ENCODE data around the gene CCDC107. TPM values are rescaled to one million over a fixed set of nuclear protein-coding genes. Genes with fewer than 3 reads are reported as not detected.

The CCDC107 gene
- total and polyA plus RNA-seq, 12 donors = 37.9 to 210 (median 46.9) TPM

DNA sequence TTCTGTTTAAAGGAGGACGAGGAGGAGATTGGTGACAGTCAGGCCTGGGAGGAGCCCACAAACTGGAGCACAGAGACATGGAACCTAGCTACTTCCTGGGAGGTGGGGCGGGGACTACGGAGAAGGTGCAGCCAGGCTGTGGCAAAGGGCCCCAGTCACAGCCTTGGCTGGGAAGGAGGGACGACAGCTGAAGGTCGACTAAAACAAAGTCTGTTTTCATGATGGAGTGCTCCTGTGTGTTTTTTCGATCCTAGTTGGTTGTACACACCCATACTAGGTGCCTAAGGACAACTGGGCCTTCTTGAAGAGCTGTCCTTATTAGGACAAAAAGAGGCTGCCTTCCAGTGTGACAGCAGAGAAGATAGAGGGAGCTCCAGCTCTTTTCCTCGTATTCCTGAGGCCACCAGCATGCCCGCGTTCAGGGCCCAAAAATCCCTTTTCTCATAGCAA, 2.9 kb downstream of the CCDC107 start:
- TF ChIP-seq, protein P1, sequence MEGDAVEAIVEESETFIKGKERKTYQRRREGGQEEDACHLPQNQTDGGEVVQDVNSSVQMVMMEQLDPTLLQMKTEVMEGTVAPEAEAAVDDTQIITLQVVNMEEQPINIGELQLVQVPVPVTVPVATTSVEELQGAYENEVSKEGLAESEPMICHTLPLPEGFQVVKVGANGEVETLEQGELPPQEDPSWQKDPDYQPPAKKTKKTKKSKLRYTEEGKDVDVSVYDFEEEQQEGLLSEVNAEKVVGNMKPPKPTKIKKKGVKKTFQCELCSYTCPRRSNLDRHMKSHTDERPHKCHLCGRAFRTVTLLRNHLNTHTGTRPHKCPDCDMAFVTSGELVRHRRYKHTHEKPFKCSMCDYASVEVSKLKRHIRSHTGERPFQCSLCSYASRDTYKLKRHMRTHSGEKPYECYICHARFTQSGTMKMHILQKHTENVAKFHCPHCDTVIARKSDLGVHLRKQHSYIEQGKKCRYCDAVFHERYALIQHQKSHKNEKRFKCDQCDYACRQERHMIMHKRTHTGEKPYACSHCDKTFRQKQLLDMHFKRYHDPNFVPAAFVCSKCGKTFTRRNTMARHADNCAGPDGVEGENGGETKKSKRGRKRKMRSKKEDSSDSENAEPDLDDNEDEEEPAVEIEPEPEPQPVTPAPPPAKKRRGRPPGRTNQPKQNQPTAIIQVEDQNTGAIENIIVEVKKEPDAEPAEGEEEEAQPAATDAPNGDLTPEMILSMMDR (IDR thresholded peaks at IDR 0.05) = peak; percentile 15 to 77 (median 48)
- ATAC-seq (no peak), DNase-seq (no peak)
- peak overlapping the region; percentile 32 to 99 (median 98) for H3K27ac ChIP-seq
- H3K27me3 ChIP-seq = no peaks in the 10 kb centered on the region
- peaks cover 0 to 29% (median 9%) of the 10 kb centered on the region in 9 donors for H3K36me3 ChIP-seq
- peaks cover 0 to 71% (median 47%) of the 10 kb centered on the region in 9 donors for H3K4me1 ChIP-seq
- no peak overlapping the region for H3K4me3 ChIP-seq
- WGBS, 2 donors = 48 to 55% methylated on average over 9 of the region's 9 CpGs
- no peaks in the 10 kb centered on the region for H3K9me3 ChIP-seq
- intact Hi-C loops (cut with DNase I) = loop anchor here in 5 of 10 donors (5.0 to 10.0 kb wide), 3 partner anchors 36 to 66 kb away; no protein-coding TSS in a partner anchor

DNA sequence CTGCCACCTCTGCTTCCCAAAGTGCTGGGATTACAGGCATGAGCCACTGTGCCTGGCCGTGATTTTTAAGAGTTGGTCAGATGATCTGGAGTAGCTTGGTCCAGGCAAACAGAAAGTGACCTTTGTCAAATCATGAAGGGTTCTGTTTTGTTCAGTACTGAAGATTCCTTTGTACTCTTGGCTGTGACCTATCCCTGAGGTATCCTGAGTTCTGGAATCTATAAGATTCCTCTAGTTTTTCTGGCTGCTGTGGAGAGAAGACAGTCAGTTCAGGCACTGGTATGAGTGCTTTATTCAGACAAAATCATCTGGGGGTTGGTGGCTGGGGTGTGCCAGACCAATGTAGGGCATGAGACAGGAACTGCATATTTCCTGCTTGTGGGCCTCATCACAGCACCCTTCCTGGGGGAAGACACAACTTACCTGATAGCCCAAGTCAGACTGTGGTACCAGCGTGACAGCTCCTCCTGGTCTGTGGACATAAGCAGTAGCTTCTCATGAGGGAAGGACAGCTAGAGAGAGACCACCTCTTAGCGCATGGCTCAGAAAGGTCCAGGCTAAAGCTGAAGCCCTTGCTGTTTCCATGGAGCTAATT, 3.8 kb downstream of the CCDC107 start:
- Histone ChIP-seq H3K36me3 (peaks cover 0 to 29% (median 9%) of the 10 kb centered on the region in 9 donors), H3K27ac (peak overlapping the region; percentile 24 to 99 (median 98)), H3K4me3 (no peak overlapping the region), H3K9me3 (no peaks in the 10 kb centered on the region), H3K27me3 (no peaks in the 10 kb centered on the region), H3K4me1 (peaks cover 0 to 68% (median 51%) of the 10 kb centered on the region in 9 donors)
- 71 to 74% methylated on average over 3 of the region's 3 CpGs for WGBS, 2 donors
- ATAC-seq (no peak), DNase-seq (no peak)
- TF ChIP-seq, protein P1 (IDR thresholded peaks at IDR 0.05) = no peak
- intact Hi-C loops (cut with DNase I) = loop anchor here in 6 of 10 donors (2.0 to 10.0 kb wide), 4 partner anchors 35 to 67 kb away; no protein-coding TSS in a partner anchor

DNA sequence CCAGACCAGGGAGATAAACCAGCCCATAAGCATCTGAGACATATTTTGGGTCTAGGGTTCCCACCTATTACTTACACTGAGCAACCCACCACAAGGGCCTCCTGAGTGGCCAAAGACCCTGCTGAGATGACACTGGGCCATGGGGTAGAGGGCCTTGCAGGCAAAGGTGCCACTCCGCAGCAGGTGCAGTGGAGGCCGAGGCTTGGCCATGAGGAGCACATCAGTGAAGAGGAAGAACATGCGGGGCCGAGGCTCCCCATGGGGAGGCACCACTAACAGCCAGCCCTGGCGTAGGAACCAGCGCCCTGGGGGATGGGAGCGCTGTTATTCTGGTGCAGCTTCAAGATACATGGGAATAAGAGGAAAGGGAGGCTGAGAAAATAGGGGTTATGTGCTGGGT, 4.3 kb downstream of the CCDC107 start:
- Histone ChIP-seq H3K4me1 (peaks cover 0 to 62% (median 45%) of the 10 kb centered on the region in 9 donors), H3K27me3 (no peaks in the 10 kb centered on the region), H3K27ac (peak overlapping the region in 7 of 10 donors; percentile 95 to 99 (median 98)), H3K4me3 (no peak overlapping the region), H3K9me3 (no peaks in the 10 kb centered on the region), H3K36me3 (peaks cover 0 to 29% (median 9%) of the 10 kb centered on the region in 9 donors)
- intact Hi-C loops (cut with DNase I) = loop anchor here in 6 of 10 donors (2.0 to 10.0 kb wide), 4 partner anchors 35 to 66 kb away; no protein-coding TSS in a partner anchor
- WGBS, 2 donors = 90 to 92% methylated on average over 7 of the region's 7 CpGs
- ATAC-seq = no peak
- no peak for DNase-seq
- TF ChIP-seq, protein P1 (IDR thresholded peaks at IDR 0.05) = no peak

- Histone ChIP-seq H3K27ac (peak within 1 kb of the TSS in 9 of 10 donors; percentile 31 to 78 (median 61)), H3K36me3 (peaks cover 0 to 28% (median 9%) of the 10 kb centered on the region in 9 donors), H3K27me3 (no peaks in the 10 kb centered on the region), H3K9me3 (no peaks in the 10 kb centered on the region), H3K4me1 (peaks cover 0 to 50% (median 34%) of the 10 kb centered on the region in 9 donors), H3K4me3 (peak within 1 kb of the TSS in 9 of 10 donors; percentile 36 to 67 (median 58))
- peak; percentile 79 to 88 (median 85) for ATAC-seq
- 7 to 8% methylated on average over 58 of the region's 58 CpGs for WGBS, 2 donors
- peak; percentile 76 to 84 for DNase-seq
- TF ChIP-seq, protein P1 (IDR thresholded peaks at IDR 0.05) = peak in 4 of 9 donors; percentile 12 to 44 (median 39)
- intact Hi-C loops (cut with DNase I) = loop anchor here in 6 of 10 donors (2.0 to 10.0 kb wide), 4 partner anchors 22 to 62 kb away; no protein-coding TSS in a partner anchor
Measured at GRCh38 chr9:35664531-35665470, 6.7 kb downstream of the CCDC107 start, which contains the start of gene ARHGEF39. Gene ARHGEF39 (minus strand): TSS chr9:35665195. CDS start chr9:35665169, 26 bp downstream.
